Caco-2 (cell line): ENCODE data around the gene MYO15A. TPM values are rescaled to one million over a fixed set of nuclear protein-coding genes. Genes with fewer than 3 reads are reported as not detected.

ENCODE experiments used
- BruUV-seq: library from RNA; stranded (reverse); fragments of 400-500 nt; replicated peaks from 2 replicates; lab custom pipeline; 2021; lab: Mats Ljungman, UMichigan
- CTCF ChIA-PET: fragments of 300-600 bp; sonication (Branson Sonifier 250); formaldehyde crosslinking; loops from one replicate; lab custom pipeline; 2022; ENCODE audit warnings: antibody characterized with exemption; lab: Charles Lee
- POLR2A ChIA-PET: fragments of 300-600 bp; sonication (Branson Sonifier 250); formaldehyde crosslinking; loops from one replicate; lab custom pipeline; 2022; ENCODE audit warnings: antibody characterized with exemption; lab: Charles Lee
- DNase-seq, 2 experiments: peaks; one replicate each; pipeline versions ENCODE4 v3.0.0 to v3.0.0-alpha.2; 2020 to 2022
- H3K27me3 ChIP-seq: replicated peaks from 2 replicates; pipeline ENCODE4 v1.6.0; 2011; ENCODE audit warnings: low read length; ENCODE audit not compliant: control insufficient read depth, insufficient read depth
- H3K36me3 ChIP-seq: 2 replicates; pipeline ENCODE4 v1.5.1; 2011; ENCODE audit warnings: low read length; ENCODE audit not compliant: control insufficient read depth, insufficient read depth
- H3K4me1 ChIP-seq: fragments of 250-450 bp; sonication (Bioruptor Pico); 2 replicates; pipeline ENCODE4 v1.5.1; 2020; ENCODE audit warnings: mild to moderate bottlenecking
- H3K4me3 ChIP-seq: 2 replicates; pipeline ENCODE4 v1.5.1; 2011; ENCODE audit warnings: low read depth, mild to moderate bottlenecking, control low read depth, low read length
- H3K9me3 ChIP-seq: fragments of 250-450 bp; sonication (Bioruptor Pico); 2 replicates; pipeline ENCODE4 v1.5.1; 2020; ENCODE audit warnings: mild to moderate bottlenecking, moderate library complexity
- H3K27ac Mint-ChIP-seq: one replicate; pipeline ENCODE4 v1.8.0; 2022; ENCODE audit warnings: mixed read lengths; ENCODE audit not compliant: unreplicated experiment
- H3K27me3 Mint-ChIP-seq: one replicate; pipeline ENCODE4 v1.8.0; 2022; ENCODE audit warnings: mixed read lengths; ENCODE audit not compliant: insufficient read depth, unreplicated experiment
- H3K36me3 Mint-ChIP-seq: one replicate; pipeline ENCODE4 v1.8.0; 2022; ENCODE audit warnings: mild to moderate bottlenecking, mixed read lengths; ENCODE audit not compliant: insufficient read depth, unreplicated experiment
- H3K4me1 Mint-ChIP-seq: one replicate; pipeline ENCODE4 v1.8.0; 2022; ENCODE audit warnings: low read depth, mixed read lengths; ENCODE audit not compliant: unreplicated experiment
- H3K4me3 Mint-ChIP-seq: one replicate; pipeline ENCODE4 v1.8.0; 2022; ENCODE audit warnings: mild to moderate bottlenecking, moderate library complexity, mixed read lengths; ENCODE audit not compliant: unreplicated experiment
- H3K9me3 Mint-ChIP-seq: one replicate; pipeline ENCODE4 v1.8.0; 2022; ENCODE audit warnings: mixed read lengths; ENCODE audit not compliant: unreplicated experiment
- CTCF ChIP-seq, 2 experiments: fragments of 200-600 bp in 1 of 2; IDR thresholded peaks; 1 replicate in 1 of 2; 2 replicates in 1 of 2; pipeline versions ENCODE4 v1.5.1 to v1.8.0; 2011 to 2022; ENCODE audit warnings: antibody characterized with exemption in 1 of 2, control low read depth in 1 of 2, inconsistent platforms in 1 of 2, low read depth in 1 of 2, low read length in 1 of 2, mild to moderate bottlenecking in 1 of 2, moderate library complexity in 1 of 2; ENCODE audit not compliant: insufficient read depth in 1 of 2, severe bottlenecking in 1 of 2, unreplicated experiment in 1 of 2
- intact Hi-C: fragments of 100-400 bp; cut with micrococcal nuclease; formaldehyde crosslinking; loops from one replicate; pipeline ENCODE4 v1.10.0; 2022; ENCODE audit not compliant: unreplicated experiment
- total RNA-seq: library from RNA; stranded (reverse); gene quantifications from 2 replicates; pipeline ENCODE4 v1.2.3, GENCODE V29; 2022

The MYO15A gene
- total RNA-seq, 1 experiment from 2014 or later = not detected

- H3K36me3 ChIP-seq = peaks cover 11% of the 10 kb centered on the region
- Mint-ChIP-seq H3K27me3 (no peaks in the 10 kb centered on the region), H3K36me3 (peaks cover 80% of the 10 kb centered on the region), H3K27ac (no peak overlapping the region), H3K9me3 (no peaks in the 10 kb centered on the region), H3K4me1 (peaks cover 1% of the 10 kb centered on the region), H3K4me3 (no peak overlapping the region)
- ChIA-PET CTCF (no interaction called here), POLR2A (no interaction called here)
- no peaks in the 10 kb centered on the region for H3K9me3 ChIP-seq
- H3K4me3 ChIP-seq = no peak overlapping the region
- no peak for DNase-seq
- H3K27me3 ChIP-seq = no peaks in the 10 kb centered on the region
- BruUV-seq = no TSS peak
- intact Hi-C loops = no loop called here
- H3K4me1 ChIP-seq = peaks cover 4% of the 10 kb centered on the region
- TF ChIP-seq CTCF (IDR thresholded peaks at IDR 0.05; ENCODE audit: insufficient read depth in 1 of 2, low read depth in 1 of 2, low read length in 1 of 2, severe bottlenecking in 1 of 2, unreplicated experiment in 1 of 2) = no peak
Measured at GRCh38 chr17:18194804-18195203, 86.2 kb downstream of the MYO15A start.

DNA sequence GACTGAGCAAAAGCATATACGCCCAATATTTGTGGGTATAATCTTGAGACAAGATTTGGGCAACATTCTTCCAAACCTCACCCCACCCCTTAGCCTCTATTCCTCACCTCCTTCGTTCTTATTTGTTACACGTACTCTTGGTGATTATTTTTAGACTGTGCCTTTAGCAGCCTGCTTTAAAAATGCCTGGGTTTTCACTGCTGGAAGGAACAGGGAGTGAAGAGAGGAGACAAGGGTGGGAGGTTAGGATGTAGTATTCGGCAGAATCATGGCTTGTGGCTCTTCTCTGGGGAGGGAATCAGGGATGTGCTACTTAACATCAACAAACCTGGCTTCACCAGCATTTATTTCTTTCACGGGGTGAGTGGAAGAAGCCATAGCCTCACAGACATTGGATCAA, 86.7 kb downstream of the MYO15A start:
- H3K27me3 ChIP-seq = no peaks in the 10 kb centered on the region
- DNase-seq = no peak
- no peaks in the 10 kb centered on the region for H3K9me3 ChIP-seq
- BruUV-seq = no TSS peak
- Mint-ChIP-seq H3K36me3 (peaks cover 80% of the 10 kb centered on the region), H3K4me3 (no peak overlapping the region), H3K9me3 (no peaks in the 10 kb centered on the region), H3K27me3 (no peaks in the 10 kb centered on the region), H3K4me1 (peaks cover 5% of the 10 kb centered on the region), H3K27ac (no peak overlapping the region)
- no peaks in the 10 kb centered on the region; the same call in 1 of the 2 replicates for H3K4me1 ChIP-seq
- H3K4me3 ChIP-seq = no peak overlapping the region
- intact Hi-C loops = no loop called here
- CTCF ChIA-PET = no interaction called here
- peaks cover 11% of the 10 kb centered on the region for H3K36me3 ChIP-seq
- no peak for TF ChIP-seq CTCF (IDR thresholded peaks at IDR 0.05; ENCODE audit: insufficient read depth in 1 of 2, low read depth in 1 of 2, low read length in 1 of 2, severe bottlenecking in 1 of 2, unreplicated experiment in 1 of 2)
- POLR2A ChIA-PET = no interaction called here

DNA sequence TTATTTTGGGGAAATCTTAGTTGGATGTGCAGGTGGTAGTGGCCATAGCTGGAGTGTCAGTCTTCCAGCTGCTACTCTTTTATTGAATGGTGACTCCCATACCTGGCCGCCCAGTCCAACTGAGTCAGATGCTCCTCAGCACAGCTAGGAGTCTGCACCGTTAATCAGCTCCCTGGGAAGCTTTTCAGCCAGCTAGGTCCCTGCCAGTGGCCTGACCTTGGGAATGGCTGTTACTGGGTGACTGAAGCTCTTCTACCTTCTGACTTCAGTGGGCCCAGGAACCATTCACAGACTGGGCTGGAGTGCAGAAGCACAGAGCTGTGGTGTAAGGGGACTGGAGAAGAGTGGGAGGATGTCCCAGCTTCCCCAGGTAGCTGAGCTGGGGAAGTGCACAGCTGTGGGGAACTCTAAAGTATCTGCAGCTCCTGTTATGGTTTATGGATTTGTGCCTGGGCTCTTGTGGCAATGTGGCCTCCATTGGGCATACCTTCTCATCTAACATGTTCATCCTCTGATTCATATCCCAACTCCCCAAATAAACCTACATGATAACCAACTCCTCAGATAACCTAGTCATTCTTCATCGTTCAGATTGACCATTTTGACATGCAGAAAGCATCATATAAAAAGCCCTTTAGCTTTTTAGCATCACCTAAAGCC, 89.1 kb downstream of the MYO15A start:
- H3K9me3 ChIP-seq = no peaks in the 10 kb centered on the region
- Mint-ChIP-seq H3K27me3 (no peaks in the 10 kb centered on the region), H3K36me3 (peaks cover 84% of the 10 kb centered on the region), H3K27ac (no peak overlapping the region), H3K9me3 (no peaks in the 10 kb centered on the region), H3K4me1 (peaks cover 5% of the 10 kb centered on the region), H3K4me3 (no peak overlapping the region)
- H3K4me3 ChIP-seq = no peak overlapping the region
- peaks cover 11% of the 10 kb centered on the region for H3K36me3 ChIP-seq
- peaks cover 5% of the 10 kb centered on the region for H3K4me1 ChIP-seq
- intact Hi-C loops = loop anchor here (2.0 kb wide), 1 partner anchor 15 kb away; no protein-coding TSS in a partner anchor
- no peaks in the 10 kb centered on the region for H3K27me3 ChIP-seq
- DNase-seq = no peak
- POLR2A ChIA-PET = interaction anchor here (0.6 kb wide), 2 partner anchors 608 to 1945 kb away, joined by 3 to 6 read pairs; no protein-coding TSS in a partner anchor
- TF ChIP-seq CTCF (IDR thresholded peaks at IDR 0.05; ENCODE audit: insufficient read depth in 1 of 2, low read depth in 1 of 2, low read length in 1 of 2, severe bottlenecking in 1 of 2, unreplicated experiment in 1 of 2) = no peak
- BruUV-seq = no TSS peak
- CTCF ChIA-PET = no interaction called here
